NCI-H1417 treated with DMSO at 0.1 percent for 48 hours (cell line): ENCODE data around the gene KHDRBS1.
A peak's percentile ranks its signal among the peaks of the same experiment; 100 is the strongest.
"Not testable (repeated sequence)": the region's sequence is repeated elsewhere in the genome, so short reads cannot be mapped to it uniquely, and the experiment has no call there.

Source experiments
- DNase-seq: peaks from one replicate; lab custom pipeline; 2025; lab: John Stamatoyannopoulos, UW

Gene KHDRBS1

GRCh38 chr1:32012709-32013385, 821 bp upstream of the KHDRBS1 start:
- DNase-seq: peak; percentile 15

GRCh38 chr1:32014199-32014947, 705 bp downstream of the KHDRBS1 start:
- DNase-seq: no peak

- no peak for DNase-seq
Observed at GRCh38 chr1:32014948-32015273, 1.2 kb downstream of the KHDRBS1 start.

DNA sequence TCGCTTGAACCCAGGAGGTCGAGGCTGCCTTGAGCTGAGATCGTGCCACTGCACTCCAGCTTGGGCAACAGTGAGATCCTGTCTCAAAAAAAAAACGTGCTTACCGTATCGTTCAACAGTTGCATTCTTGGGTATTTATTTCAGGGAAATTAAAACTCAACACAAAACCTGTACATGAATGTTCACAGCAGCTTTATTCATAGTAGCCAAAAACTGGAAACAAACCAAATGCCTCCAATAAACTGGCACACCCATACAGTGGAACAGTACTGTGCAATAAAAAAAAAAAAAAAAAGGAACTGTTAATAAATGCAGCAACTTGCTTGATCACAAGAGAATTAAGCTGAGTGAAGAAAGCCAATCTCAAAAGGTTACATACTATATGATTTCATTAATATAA, 6.7 kb downstream of the KHDRBS1 start:
- no peak for DNase-seq

DNA sequence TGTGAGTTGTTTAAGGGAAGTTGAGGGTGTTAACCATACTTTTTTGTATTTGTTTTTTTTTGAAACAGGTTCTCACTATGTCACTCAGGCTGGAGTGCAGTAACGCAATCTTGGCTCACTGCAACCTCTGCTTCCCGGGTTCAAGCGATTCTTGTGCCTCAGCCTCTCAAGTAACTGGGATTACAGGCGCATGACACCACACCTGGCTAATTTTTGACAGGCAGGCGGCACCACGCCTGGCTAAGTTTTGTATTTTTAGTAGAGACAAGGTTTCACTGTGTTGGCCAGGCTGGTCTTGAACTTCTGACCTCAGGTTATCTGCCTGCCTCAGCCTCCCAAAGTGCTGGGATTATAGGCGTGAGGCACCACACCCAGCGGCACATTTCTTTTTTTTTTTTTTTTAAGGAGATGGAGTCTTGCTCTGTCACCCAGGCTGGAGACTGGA, 7.9 kb downstream of the KHDRBS1 start:
- not testable (repeated sequence) for DNase-seq

DNA sequence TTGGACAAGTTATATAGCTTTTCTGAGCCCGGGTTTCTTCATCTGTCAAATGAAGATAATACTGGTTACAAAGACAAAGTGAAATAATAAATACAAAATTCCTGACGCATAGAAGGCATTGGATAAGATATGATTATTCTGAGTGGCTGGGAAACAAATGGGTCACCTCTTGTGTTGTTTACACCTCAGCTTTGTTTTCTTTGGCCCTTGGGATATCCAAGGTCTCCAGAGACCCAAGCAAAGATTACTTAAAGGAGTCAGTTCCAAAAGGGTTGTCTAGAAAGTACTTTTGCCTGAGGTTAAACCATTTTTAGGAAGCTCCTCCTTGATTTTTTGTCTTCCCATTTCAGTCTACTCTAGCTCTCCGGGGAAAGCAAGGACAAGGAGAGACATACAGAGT, 9.7 kb downstream of the KHDRBS1 start:
- DNase-seq: no peak

- DNase-seq: no peak
Observed at GRCh38 chr1:32025515-32025914, 11.8 kb downstream of the KHDRBS1 start.

DNA sequence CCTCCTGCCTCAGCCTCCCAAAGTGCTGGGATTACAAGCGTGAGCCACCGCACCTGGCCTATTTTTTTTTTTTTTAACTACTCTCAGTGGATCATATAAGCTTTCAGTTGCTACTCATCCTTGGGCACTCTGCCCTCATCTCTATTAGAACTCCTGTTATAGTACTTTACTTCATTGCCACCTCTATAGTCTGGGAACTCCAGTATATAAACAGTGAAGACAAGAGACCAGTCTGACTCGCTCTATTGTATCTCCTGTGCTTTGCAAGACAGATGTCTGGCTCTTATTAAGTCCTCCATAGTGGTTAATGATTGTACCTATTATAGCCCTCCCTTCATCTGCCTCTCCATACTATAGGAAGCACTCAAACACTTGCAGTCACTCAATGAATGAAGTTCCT, 15.1 kb downstream of the KHDRBS1 start:
- DNase-seq: no peak

DNA sequence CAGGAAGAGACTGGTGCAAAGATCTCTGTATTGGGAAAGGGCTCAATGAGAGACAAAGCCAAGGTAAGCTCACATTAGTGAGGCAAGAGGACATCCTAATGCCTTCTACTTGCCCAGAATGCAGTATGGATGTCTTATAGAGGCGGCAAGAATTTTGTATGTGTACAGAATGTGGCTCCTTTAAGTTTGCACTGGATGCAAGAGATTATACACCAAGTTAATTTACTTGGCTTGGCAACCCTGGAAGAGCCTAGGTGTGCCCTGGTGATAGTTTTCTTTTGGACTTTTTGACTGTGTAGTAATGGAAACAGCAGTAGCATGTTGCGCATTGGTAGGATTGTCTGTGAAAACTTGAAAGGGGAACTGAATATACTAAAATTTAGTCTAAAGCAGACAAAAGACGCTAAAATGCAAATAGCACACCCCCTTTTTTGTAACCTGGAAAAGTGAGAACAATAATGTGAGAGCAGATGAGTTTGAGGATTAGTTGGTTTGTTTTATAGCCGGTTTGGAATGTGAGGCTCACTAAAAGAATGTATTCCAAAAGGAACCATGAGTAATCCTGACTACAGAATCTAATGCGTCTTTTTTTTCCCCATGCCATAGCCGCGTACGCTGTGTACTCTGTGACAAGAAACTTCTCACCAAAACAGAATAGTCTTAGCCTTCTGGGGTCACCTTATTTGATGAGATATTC, 18.1 kb downstream of the KHDRBS1 start:
- no peak for DNase-seq

DNA sequence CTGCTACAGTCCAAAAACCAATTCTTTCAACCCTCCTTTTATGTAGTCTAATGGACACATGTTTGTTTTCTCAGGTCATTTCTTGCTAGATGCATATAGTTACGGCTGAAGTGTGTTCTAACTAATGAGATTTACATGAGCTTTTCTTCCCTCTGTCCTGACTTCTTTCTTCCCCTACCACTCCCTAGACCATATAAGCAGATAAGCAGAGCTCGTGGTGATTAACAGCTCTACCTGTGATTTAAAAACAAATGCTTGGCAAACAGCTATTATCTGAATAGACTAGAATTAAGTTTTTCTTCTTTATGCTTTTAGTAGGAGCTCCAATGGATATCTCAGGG, 18.6 kb downstream of the KHDRBS1 start:
- DNase-seq: no peak

GRCh38 chr1:32035119-32035518, 21.5 kb downstream of the KHDRBS1 start:
- no peak for DNase-seq

GRCh38 chr1:32040711-32041110, 27.0 kb downstream of the KHDRBS1 start:
- no peak for DNase-seq

GRCh38 chr1:32042330-32042729, 28.7 kb downstream of the KHDRBS1 start:
- no peak for DNase-seq

DNA sequence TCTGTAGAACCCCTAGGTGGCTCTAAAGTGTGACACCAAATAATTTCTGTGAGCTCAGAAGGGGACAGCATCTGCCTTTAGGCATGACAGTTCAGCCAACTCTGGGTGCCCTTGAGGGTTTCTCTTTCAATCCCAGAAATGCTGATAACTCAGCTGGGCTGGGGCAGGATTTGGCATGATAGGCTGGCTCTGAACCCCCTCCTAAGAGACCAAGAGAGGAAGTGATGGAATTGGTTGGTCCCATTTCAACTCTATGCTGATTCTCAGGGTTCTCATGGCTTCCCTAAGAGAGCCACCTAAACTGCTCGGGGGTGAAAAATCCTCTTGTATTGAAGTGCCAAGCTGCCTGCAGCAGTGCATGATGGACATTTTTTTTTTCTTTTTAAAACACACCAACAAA, 30.6 kb downstream of the KHDRBS1 start:
- DNase-seq: no peak

DNA sequence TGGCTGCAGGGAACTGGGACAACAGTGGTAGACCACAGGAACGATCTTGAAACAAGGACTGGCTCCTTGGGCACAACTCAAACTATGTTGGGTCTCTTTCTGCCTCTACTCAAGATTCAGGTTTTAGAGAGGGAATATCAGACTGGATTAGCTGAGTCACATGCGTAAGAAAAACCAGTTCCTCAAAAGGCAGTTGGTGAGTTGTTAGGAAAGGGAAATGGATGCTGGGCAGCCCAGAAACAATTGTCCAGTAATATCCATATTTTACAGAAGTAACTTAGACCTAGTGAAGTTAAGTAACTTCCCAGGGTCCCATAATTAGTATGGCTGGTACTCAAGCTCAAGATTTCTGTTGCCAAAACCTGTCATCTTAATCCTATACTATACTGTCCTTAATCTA, 32.1 kb downstream of the KHDRBS1 start:
- no peak for DNase-seq

- no peak for DNase-seq
Observed at GRCh38 chr1:32047701-32048100, 34.0 kb downstream of the KHDRBS1 start.

GRCh38 chr1:32048440-32048839, 34.8 kb downstream of the KHDRBS1 start:
- DNase-seq: no peak

- DNase-seq: no peak
Observed at GRCh38 chr1:32051706-32052105, 38.0 kb downstream of the KHDRBS1 start.

DNA sequence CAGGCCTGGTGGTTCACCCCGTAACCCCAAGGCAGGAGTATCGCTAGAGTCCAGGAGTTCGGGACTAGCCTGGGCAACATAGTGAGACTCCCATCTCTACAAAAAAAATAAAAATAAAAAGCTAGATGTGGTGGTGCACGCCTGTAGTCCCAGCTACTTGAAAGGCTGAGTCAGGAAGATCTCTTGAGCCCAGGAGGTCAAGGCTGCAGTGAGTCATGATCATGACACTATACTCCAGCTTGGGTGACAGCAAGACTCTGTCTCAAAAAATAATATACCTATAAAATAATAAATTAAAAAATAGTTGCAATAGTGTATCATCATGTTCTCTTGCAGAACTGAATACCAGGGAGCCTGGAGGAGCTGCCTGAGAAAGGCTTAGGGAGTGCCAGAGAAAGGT, 39.2 kb downstream of the KHDRBS1 start:
- no peak for DNase-seq

- no peak for DNase-seq
Observed at GRCh38 chr1:32055416-32055815, 41.7 kb downstream of the KHDRBS1 start.

GRCh38 chr1:32056598-32056997, 42.9 kb downstream of the KHDRBS1 start:
- DNase-seq: no peak

DNA sequence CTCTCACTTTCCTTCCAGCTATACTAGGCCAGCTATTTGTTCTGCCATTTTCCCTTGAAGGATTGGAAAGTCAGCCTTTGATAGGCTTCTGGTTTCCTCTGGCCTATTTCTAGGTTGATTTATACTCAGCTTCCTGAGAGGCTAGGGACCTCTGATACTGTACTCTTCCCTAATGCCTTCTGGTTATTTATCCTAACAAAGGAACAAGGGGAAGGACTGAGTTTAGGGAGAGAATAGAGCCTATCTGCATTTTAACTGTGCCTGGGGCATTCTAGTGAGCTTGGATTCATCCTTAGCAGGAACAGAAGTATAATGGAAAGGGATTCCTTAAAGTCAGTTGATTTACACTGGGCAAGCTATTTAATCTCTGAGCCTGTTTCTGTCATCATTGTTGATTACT, 47.2 kb downstream of the KHDRBS1 start:
- no peak for DNase-seq

GRCh38 chr1:32062867-32063230, 49.2 kb downstream of the KHDRBS1 start:
- DNase-seq: no peak
